Fibroblast of villous mesenchyme (primary cell): ENCODE measurements around the gene HAPLN3. TPM values are rescaled to one million over a fixed set of nuclear protein-coding genes. Genes with fewer than 3 reads are reported as not detected.

Experiments
- DNase-seq: peaks from one replicate; pipeline ENCODE4 v3.0.0-alpha.2; 2010; ENCODE audit warnings: low read depth
- H3K4me3 ChIP-seq: 2 replicates; pipeline ENCODE4 v1.5.1; 2011; ENCODE audit warnings: low read depth, mild to moderate bottlenecking, low read length
- total RNA-seq: library from RNA; depleted of rRNA; stranded (reverse); fragments of >200 nt; gene quantifications from 2 replicates; pipeline ENCODE4 v1.2.3, GENCODE V29; 2012
- TF ChIP-seq, protein P1 (sequence below): IDR thresholded peaks from 2 replicates; pipeline ENCODE4 v1.5.1; 2012; ENCODE audit warnings: low read depth, mild to moderate bottlenecking, low read length; ENCODE audit not compliant: insufficient read depth

The HAPLN3 gene
- total RNA-seq, 1 donor: 5.2 TPM

DNA sequence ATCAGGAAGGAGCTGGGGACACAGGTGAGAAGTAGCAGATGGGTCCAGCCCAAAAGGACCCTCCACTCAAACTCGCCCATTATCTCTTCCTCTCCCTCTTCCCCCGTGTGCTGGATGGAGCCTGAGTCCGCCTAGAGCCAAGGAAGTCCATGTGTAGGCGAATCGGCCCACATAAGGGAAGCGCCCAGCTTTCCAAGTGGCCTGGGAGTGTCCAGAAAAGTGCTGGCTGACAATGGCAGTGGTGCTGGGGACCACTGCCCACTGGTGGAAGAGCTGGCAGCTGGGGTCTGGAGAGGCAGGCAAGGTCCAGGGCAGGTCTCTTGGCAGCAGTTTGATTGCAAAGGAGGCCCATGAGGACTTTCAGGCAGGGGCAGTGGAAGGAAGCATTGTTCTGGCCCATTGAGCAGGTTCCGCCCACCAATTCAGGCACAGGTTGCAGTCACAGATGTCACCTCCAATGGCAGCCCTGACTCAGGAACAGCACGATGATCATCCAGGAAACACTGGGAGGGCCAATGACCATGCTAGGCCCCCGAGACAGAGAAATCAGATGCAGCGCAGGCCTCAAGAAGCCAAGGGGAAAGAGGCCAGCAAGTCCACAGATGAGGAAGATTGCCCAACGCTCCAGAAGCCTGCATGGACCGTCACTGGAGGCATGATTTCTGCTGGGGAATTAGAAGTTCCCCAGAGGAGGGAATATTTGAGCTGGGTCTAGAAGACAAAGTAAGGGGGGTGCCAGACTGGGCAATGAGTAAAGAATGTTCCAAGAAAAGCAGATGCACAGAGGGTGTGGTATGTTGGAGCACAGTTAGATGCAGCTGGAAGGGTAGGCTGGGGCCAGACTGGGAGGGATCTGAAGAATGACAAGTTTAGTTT is 14.8 kb upstream of the HAPLN3 start:
- TF ChIP-seq, protein P1, sequence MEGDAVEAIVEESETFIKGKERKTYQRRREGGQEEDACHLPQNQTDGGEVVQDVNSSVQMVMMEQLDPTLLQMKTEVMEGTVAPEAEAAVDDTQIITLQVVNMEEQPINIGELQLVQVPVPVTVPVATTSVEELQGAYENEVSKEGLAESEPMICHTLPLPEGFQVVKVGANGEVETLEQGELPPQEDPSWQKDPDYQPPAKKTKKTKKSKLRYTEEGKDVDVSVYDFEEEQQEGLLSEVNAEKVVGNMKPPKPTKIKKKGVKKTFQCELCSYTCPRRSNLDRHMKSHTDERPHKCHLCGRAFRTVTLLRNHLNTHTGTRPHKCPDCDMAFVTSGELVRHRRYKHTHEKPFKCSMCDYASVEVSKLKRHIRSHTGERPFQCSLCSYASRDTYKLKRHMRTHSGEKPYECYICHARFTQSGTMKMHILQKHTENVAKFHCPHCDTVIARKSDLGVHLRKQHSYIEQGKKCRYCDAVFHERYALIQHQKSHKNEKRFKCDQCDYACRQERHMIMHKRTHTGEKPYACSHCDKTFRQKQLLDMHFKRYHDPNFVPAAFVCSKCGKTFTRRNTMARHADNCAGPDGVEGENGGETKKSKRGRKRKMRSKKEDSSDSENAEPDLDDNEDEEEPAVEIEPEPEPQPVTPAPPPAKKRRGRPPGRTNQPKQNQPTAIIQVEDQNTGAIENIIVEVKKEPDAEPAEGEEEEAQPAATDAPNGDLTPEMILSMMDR: no peak
- no peak overlapping the region for H3K4me3 ChIP-seq
- DNase-seq: peak; percentile 52

DNA sequence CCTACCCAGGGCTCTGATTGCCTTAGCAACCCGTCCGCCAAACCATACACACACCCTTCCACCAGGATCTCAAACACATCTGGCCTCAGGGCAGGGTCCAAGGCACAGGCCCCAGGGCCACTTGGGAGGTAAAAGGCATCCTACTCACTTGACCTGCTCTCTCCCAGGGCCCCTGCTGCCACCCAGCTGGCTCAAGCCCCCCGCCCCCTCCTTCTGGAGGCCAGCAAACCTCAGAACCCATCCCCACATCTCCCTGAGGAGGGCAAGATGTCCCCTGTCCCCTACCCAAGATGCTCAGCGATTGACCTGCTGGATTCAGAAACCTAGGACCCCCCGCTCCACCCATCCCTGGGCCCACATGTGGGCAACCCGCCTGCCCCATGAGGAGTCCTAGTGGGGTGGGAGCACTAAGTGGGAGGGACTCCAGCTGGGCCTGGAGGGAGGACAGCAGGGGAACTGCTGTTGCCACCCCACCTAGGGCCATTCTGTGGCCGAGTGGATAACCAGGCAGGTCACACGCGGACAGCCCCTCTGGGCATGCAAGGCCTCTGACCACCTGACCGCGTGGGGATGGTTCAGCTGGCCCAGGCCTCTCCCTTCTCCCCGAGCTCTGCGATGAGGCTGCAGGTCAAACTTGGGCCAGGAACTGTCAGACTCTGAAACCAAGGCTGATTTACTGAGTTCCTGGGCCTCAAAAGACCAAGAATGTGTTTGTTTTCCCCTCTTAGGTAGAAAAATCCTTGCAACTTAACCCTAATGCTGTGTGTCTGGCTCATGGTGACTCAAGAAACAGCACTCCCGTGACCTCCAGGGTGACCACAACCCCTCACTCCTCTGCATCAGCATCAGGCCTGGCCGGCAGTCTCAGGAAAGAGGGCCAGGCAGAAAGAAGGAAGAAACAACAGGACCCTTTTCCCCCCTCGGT is 13.6 kb upstream of the HAPLN3 start:
- TF ChIP-seq, protein P1: no peak
- peak; percentile 91 for DNase-seq
- H3K4me3 ChIP-seq: no peak overlapping the region

DNA sequence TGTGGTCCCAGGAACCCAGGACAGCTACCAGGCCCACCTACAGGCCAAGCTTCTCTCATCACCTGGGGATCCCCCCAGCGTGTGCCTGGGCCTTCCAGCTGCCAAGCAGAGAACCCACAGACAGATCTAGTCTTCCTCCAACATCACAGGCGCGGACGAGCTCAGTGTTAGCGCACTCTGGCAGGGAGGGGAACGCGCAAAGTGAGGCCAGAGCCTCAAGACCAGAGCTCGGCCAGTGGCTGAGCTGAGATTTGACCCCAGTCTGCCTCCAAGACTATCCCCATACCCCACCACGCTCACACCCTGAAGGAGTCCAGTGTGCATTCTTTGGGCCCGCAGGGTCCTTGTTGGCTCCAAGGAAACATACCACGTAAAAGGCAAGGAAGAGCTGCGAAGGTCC is 12.8 kb upstream of the HAPLN3 start:
- H3K4me3 ChIP-seq: no peak overlapping the region
- TF ChIP-seq, protein P1: no peak
- DNase-seq: no peak

DNA sequence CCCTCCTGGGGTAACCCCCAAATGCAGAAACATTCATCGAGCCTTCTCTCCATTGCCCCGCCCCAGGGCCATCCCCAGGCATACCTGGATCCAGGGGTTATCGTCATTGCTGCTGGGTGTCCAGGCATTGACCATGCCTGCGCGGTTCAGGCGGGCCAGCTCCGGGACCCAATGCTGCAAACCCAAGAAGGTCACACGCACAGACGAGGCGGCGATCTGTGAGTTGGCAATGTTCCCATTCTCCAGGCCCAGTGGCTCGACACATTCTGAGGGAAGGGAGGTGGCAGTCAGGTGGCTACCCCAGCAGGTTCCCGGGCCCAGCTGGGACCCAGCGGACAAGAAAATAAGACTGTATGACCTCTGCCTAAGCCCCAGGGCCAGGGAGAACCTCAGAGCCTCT is 11.8 kb upstream of the HAPLN3 start:
- H3K4me3 ChIP-seq: no peak overlapping the region
- TF ChIP-seq, protein P1: no peak
- no peak for DNase-seq

DNA sequence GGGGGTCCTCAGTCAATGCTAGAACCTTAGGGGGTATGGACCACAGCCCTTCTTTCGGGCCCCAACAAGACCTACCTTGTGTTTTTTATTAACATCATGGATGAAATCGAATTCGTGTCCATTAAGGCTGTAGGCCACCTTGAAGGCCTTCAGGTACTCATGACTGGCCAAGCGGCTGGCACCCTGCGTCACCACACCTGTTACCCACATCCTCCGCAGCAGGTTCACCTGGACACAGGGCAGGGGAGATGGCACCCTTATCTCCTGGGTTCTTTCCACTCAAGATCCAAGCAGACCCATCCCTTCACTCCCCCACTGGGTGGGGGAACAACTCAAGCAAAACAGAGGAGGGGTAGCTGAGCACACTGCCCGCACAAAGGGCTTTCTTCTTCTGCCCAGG is 11.2 kb upstream of the HAPLN3 start:
- TF ChIP-seq, protein P1: no peak
- no peak overlapping the region for H3K4me3 ChIP-seq
- DNase-seq: no peak

DNA sequence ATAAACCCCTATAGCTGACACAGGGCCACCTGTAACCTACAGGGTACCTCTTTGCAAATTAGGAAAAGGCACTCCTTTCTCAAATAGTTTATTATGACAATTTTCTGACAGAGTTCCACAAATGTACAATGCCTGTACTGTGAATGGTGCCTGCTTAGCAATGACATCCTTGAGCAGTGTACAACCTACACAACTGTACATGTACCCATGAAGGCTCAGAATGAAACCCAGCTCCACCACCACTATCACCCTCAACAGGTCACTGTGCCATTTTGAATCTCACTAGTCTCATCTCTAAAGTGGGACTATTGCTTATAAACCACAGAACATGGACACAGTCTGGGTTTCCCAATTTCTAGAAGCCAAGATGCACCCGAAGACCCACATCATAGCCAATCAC is 10.8 kb upstream of the HAPLN3 start:
- TF ChIP-seq, protein P1: no peak
- no peak for DNase-seq

More for the DNA sequence above, 10.8 kb upstream of the HAPLN3 start:
- no peak overlapping the region for H3K4me3 ChIP-seq
